IMR-90 (cell line): ENCODE results near the gene IRAK2.

Source experiments
- BHLHE40 ChIP-seq: fragments of 150-350 bp; IDR thresholded peaks from 2 replicates; pipeline ENCODE4 v1.6.1; 2016; ENCODE audit warnings: mild to moderate bottlenecking, low read depth, low read length
- CEBPB ChIP-seq: IDR thresholded peaks from 2 replicates; pipeline ENCODE4 v1.6.1; 2012; ENCODE audit warnings: low read depth, low read length, improper control_type of control experiment
- CTCF ChIP-seq: conservative IDR thresholded peaks from 2 replicates; pipeline ENCODE4 v1.5.1; 2012; ENCODE audit warnings: mild to moderate bottlenecking, low read depth, low read length, improper control_type of control experiment
- FOS ChIP-seq: fragments of 150-350 bp; IDR thresholded peaks from 2 replicates; pipeline ENCODE4 v1.6.1; 2016; ENCODE audit warnings: low read depth, low read length
- MAFK ChIP-seq: IDR thresholded peaks from 2 replicates; pipeline ENCODE4 v1.6.1; 2012; ENCODE audit warnings: low read depth, low read length, improper control_type of control experiment
- NFE2L2 ChIP-seq: fragments of 150-350 bp; IDR thresholded peaks from 2 replicates; pipeline ENCODE4 v1.6.1; 2016; ENCODE audit warnings: low read depth, mild to moderate bottlenecking, low read length
- POLR2A ChIP-seq: IDR thresholded peaks from 2 replicates; pipeline ENCODE4 v1.6.1; 2012; ENCODE audit warnings: mild to moderate bottlenecking, low read depth, low read length
- RAD21 ChIP-seq: IDR thresholded peaks from 2 replicates; pipeline ENCODE4 v1.6.1; 2012; ENCODE audit warnings: low read length, improper control_type of control experiment
- RCOR1 ChIP-seq: IDR thresholded peaks from 2 replicates; pipeline ENCODE4 v1.6.1; 2012; ENCODE audit warnings: mild to moderate bottlenecking, low read length, improper control_type of control experiment; ENCODE audit not compliant: insufficient replicate concordance
- RFX5 ChIP-seq: IDR thresholded peaks from 2 replicates; pipeline ENCODE4 v1.8.0; 2012; ENCODE audit warnings: low read depth, mild to moderate bottlenecking, low read length, moderate library complexity

- TF ChIP-seq FOS (no peak), CTCF (no peak), RCOR1 (no peak), BHLHE40 (no peak), RFX5 (no peak), POLR2A (no peak), MAFK (no peak), CEBPB (no peak), RAD21 (no peak), NFE2L2 (no peak)
These were observed 18.2 kb downstream of the IRAK2 start for GRCh38 chr3:10182950-10183349.
